Duodenal mucosa (tissue), 2 donors: ENCODE measurements around the gene RAB30.
"Not testable (repeated sequence)": the region's sequence is repeated elsewhere in the genome, so short reads cannot be mapped to it uniquely, and the experiment has no call there.

ENCODE experiments used
- H3K27ac ChIP-seq: one replicate; pipeline ENCODE4 v1.7.0; 2013; ENCODE audit warnings: low read depth, low read length
- H3K27me3 ChIP-seq, 2 donors: one replicate each; pipeline ENCODE4 v1.7.0; 2013; ENCODE audit warnings: low read length in 2 of 2, control low read depth in 1 of 2; ENCODE audit not compliant: insufficient read depth in 2 of 2, control insufficient read depth in 1 of 2
- H3K36me3 ChIP-seq, 2 donors: one replicate each; pipeline ENCODE4 v1.7.0; 2013; ENCODE audit warnings: low read length in 2 of 2, control low read depth in 1 of 2; ENCODE audit not compliant: insufficient read depth in 2 of 2, control insufficient read depth in 1 of 2
- H3K4me1 ChIP-seq, 2 donors: one replicate each; pipeline ENCODE4 v1.7.0; 2013; ENCODE audit warnings: low read length in 2 of 2, control low read depth in 1 of 2; ENCODE audit not compliant: insufficient read depth in 2 of 2, control insufficient read depth in 1 of 2
- H3K4me3 ChIP-seq, 2 donors: one replicate each; pipeline ENCODE4 v1.7.0; 2013; ENCODE audit warnings: low read length in 2 of 2, low read depth in 1 of 2
- H3K9ac ChIP-seq, 2 donors: one replicate each; pipeline ENCODE4 v1.7.0; 2013; ENCODE audit warnings: low read length in 2 of 2, low read depth in 1 of 2
- H3K9me3 ChIP-seq, 2 donors: one replicate each; pipeline ENCODE4 v1.7.0; 2013; ENCODE audit warnings: low read length in 2 of 2, control low read depth in 1 of 2; ENCODE audit not compliant: control insufficient read depth in 1 of 2

Gene RAB30

GRCh38 chr11:82959987-82960778, 111.5 kb downstream of the RAB30 start:
- Histone ChIP-seq H3K9me3 (no peaks in the 10 kb centered on the region), H3K4me3 (no peak overlapping the region), H3K9ac (peak overlapping the region in 1 of 2 donors; percentile 2), H3K4me1 (peaks cover 3 to 8% of the 10 kb centered on the region in 2 donors), H3K27me3 (no peaks in the 10 kb centered on the region), H3K27ac (peak overlapping the region; percentile 7), H3K36me3 (no peaks in the 10 kb centered on the region)

GRCh38 chr11:82955736-82956453, 115.8 kb downstream of the RAB30 start:
- H3K4me1 ChIP-seq, H3K36me3 ChIP-seq, H3K27ac ChIP-seq, H3K27me3 ChIP-seq, H3K9me3 ChIP-seq, H3K4me3 ChIP-seq: not testable (repeated sequence)
- H3K9ac ChIP-seq: peak overlapping the region in 1 of 2 donors; percentile 12

GRCh38 chr11:82950502-82950901, 121.2 kb downstream of the RAB30 start:
- H3K27ac ChIP-seq, H3K9ac ChIP-seq, H3K36me3 ChIP-seq, H3K4me1 ChIP-seq, H3K4me3 ChIP-seq, H3K27me3 ChIP-seq, H3K9me3 ChIP-seq: not testable (repeated sequence)

- Histone ChIP-seq H3K4me1 (no peaks in the 10 kb centered on the region), H3K9ac (no peak overlapping the region), H3K4me3 (no peak overlapping the region), H3K27me3 (no peaks in the 10 kb centered on the region), H3K27ac (no peak overlapping the region), H3K36me3 (no peaks in the 10 kb centered on the region), H3K9me3 (no peaks in the 10 kb centered on the region)
Measured at GRCh38 chr11:82949352-82949751, 122.3 kb downstream of the RAB30 start.

- Histone ChIP-seq H3K4me3 (no peak overlapping the region), H3K36me3 (no peaks in the 10 kb centered on the region), H3K9ac (no peak overlapping the region), H3K27me3 (no peaks in the 10 kb centered on the region), H3K4me1 (no peaks in the 10 kb centered on the region), H3K27ac (no peak overlapping the region), H3K9me3 (peaks cover 5 to 8% of the 10 kb centered on the region in 2 donors)
Measured at GRCh38 chr11:82945682-82946081, 126.0 kb downstream of the RAB30 start.

- H3K4me3 ChIP-seq, H3K27ac ChIP-seq, H3K36me3 ChIP-seq, H3K9ac ChIP-seq, H3K4me1 ChIP-seq, H3K27me3 ChIP-seq, H3K9me3 ChIP-seq: not testable (repeated sequence)
Measured at GRCh38 chr11:82945041-82945440, 126.7 kb downstream of the RAB30 start.

- Histone ChIP-seq H3K27ac (no peak overlapping the region), H3K9me3 (peaks cover 5 to 8% of the 10 kb centered on the region in 2 donors), H3K4me3 (no peak overlapping the region), H3K27me3 (no peaks in the 10 kb centered on the region), H3K9ac (no peak overlapping the region), H3K36me3 (no peaks in the 10 kb centered on the region), H3K4me1 (no peaks in the 10 kb centered on the region)
Measured at GRCh38 chr11:82944198-82944597, 127.5 kb downstream of the RAB30 start.

GRCh38 chr11:82943430-82943829, 128.3 kb downstream of the RAB30 start:
- not testable (repeated sequence) for H3K4me1 ChIP-seq, H3K4me3 ChIP-seq, H3K9ac ChIP-seq, H3K36me3 ChIP-seq, H3K9me3 ChIP-seq, H3K27me3 ChIP-seq, H3K27ac ChIP-seq

GRCh38 chr11:82942376-82942775, 129.3 kb downstream of the RAB30 start:
- no peak overlapping the region for H3K4me3 ChIP-seq
- no peaks in the 10 kb centered on the region for H3K27me3 ChIP-seq
- no peaks in the 10 kb centered on the region for H3K4me1 ChIP-seq
- H3K36me3 ChIP-seq: no peaks in the 10 kb centered on the region
- no peak overlapping the region for H3K27ac ChIP-seq
- H3K9me3 ChIP-seq: peaks cover 5 to 8% of the 10 kb centered on the region in 2 donors
- H3K9ac ChIP-seq: no peak overlapping the region

- Histone ChIP-seq H3K27ac (no peak overlapping the region), H3K27me3 (no peaks in the 10 kb centered on the region), H3K4me3 (no peak overlapping the region), H3K9ac (no peak overlapping the region), H3K36me3 (peaks cover 0 to 3% of the 10 kb centered on the region in 2 donors), H3K9me3 (peaks cover 5 to 8% of the 10 kb centered on the region in 2 donors), H3K4me1 (no peaks in the 10 kb centered on the region)
Measured at GRCh38 chr11:82939456-82939855, 132.2 kb downstream of the RAB30 start.
